HepG2 (cell line): ENCODE data around the gene DAAM2. TPM values are rescaled to one million over a fixed set of nuclear protein-coding genes. Genes with fewer than 3 reads are reported as not detected.

Source experiments
- ATAC-seq: fragments of 200-7000 bp; cut with Tn5 transposase; 3 replicates; pipeline ENCODE4 v1.9.1; 2020; ENCODE audit warnings: mild to moderate bottlenecking, moderate library complexity
- BruUV-seq: library from RNA; stranded (reverse); fragments of 400-500 nt; replicated peaks from 2 replicates; lab custom pipeline; 2021; lab: Mats Ljungman, UMichigan
- CTCF ChIA-PET: fragments of 300-600 bp; formaldehyde crosslinking; extraction: SDS; loops from one replicate; lab custom pipeline; 2021; ENCODE audit warnings: low total read pairs, inconsistent platforms, low intra/inter-chr PET ratio; lab: Yijun Ruan, JAX
- POLR2A ChIA-PET: fragments of 350-600 bp; sonication (Branson Sonifier 250); formaldehyde crosslinking; loops from one replicate; lab custom pipeline; 2020; ENCODE audit warnings: antibody characterized with exemption, inconsistent platforms; lab: Yijun Ruan, JAX
- DNase-seq: peaks from one replicate; pipeline ENCODE4 v3.0.0-alpha.2; 2015; ENCODE audit warnings: low spot score
- FAIRE-seq: peaks from 3 replicates; lab custom pipeline; 2011; peaks lifted over from hg19 to GRCh38; lab: Jason Lieb, UNC
- H2AFZ ChIP-seq: one replicate; pipeline ENCODE4 v1.6.1; 2011; ENCODE audit warnings: low read length, inconsistent platforms
- H3K27ac ChIP-seq: fragments of 300-600 bp; 3 replicates; pipeline ENCODE4 v1.8.0; 2011; ENCODE audit warnings: mixed run types, mild to moderate bottlenecking, mixed read lengths, low read length, inconsistent platforms; ENCODE audit not compliant: insufficient read depth; ENCODE audit errors: extremely low read length
- H3K27me3 ChIP-seq, 2 experiments: fragments of 200-600 bp in 1 of 2; 2 replicates in 1 of 2; 3 replicates in 1 of 2; pipeline versions ENCODE4 v1.6.0 to v1.8.0; 2011; ENCODE audit warnings: low read length in 2 of 2, mild to moderate bottlenecking in 2 of 2, moderate library complexity in 2 of 2, inconsistent platforms in 1 of 2; ENCODE audit not compliant: insufficient read depth in 2 of 2, control insufficient read depth in 1 of 2
- H3K36me3 ChIP-seq, 2 experiments: fragments of 200-600 bp in 1 of 2; replicated peaks in 1 of 2; 2 replicates in 1 of 2; 3 replicates in 1 of 2; pipeline versions ENCODE4 v1.5.1 to v1.8.0; 2011; ENCODE audit warnings: low read length in 2 of 2, inconsistent platforms in 1 of 2; ENCODE audit not compliant: insufficient read depth in 2 of 2, control insufficient read depth in 1 of 2
- H3K4me1 ChIP-seq: 2 replicates; pipeline ENCODE4 v1.5.1; 2012; ENCODE audit warnings: low read length, inconsistent platforms; ENCODE audit not compliant: insufficient read depth
- H3K4me2 ChIP-seq: 2 replicates; pipeline ENCODE4 v1.6.0; 2011; ENCODE audit warnings: low read depth, low read length, inconsistent platforms
- H3K4me3 ChIP-seq, 3 experiments: fragments of 200-600 bp in 1 of 3; sonication (generic), shearing (Covaris generic) in 1 of 3; replicated peaks in 1 of 3; 2 replicates each; pipeline ENCODE4 v1.5.1; 2011 to 2016; ENCODE audit warnings: low read length in 3 of 3, inconsistent platforms in 2 of 3, low read depth in 2 of 3, mild to moderate bottlenecking in 2 of 3, control low read depth in 1 of 3, mixed read lengths in 1 of 3; ENCODE audit not compliant: insufficient read depth in 1 of 3
- H3K79me2 ChIP-seq: one replicate; pipeline ENCODE4 v1.6.1; 2011; ENCODE audit warnings: low read length, inconsistent platforms; ENCODE audit not compliant: insufficient read depth
- H3K9ac ChIP-seq: 2 replicates; pipeline ENCODE4 v1.6.0; 2011; ENCODE audit warnings: mild to moderate bottlenecking, low read depth, low read length, inconsistent platforms; ENCODE audit not compliant: insufficient read depth
- H3K9me3 ChIP-seq: 2 replicates; pipeline ENCODE4 v1.5.1; 2012; ENCODE audit warnings: mild to moderate bottlenecking, low read length
- H4K20me1 ChIP-seq: 2 replicates; pipeline ENCODE4 v1.6.0; 2011; ENCODE audit warnings: inconsistent platforms, mild to moderate bottlenecking, low read length, moderate library complexity; ENCODE audit not compliant: insufficient read depth
- DNMT3B ChIP-seq: conservative IDR thresholded peaks from 2 replicates; pipeline ENCODE4 v1.6.1; 2016; ENCODE audit warnings: missing biosample characterization, control low read depth
- IKZF4 ChIP-seq: sonication (generic); formaldehyde crosslinking; IDR thresholded peaks from 2 replicates; pipeline ENCODE4 v1.5.1; 2020; ENCODE audit warnings: borderline replicate concordance, mild to moderate bottlenecking, low read depth, missing genetic modification reagents; ENCODE audit errors: not compliant biosample characterization
- KLF6 ChIP-seq: IDR thresholded peaks from 2 replicates; pipeline ENCODE4 v1.8.0; 2016; ENCODE audit warnings: missing biosample characterization, missing genetic modification reagents
- PCBP2 ChIP-seq: fragments of 200-400 bp; formaldehyde crosslinking; optimal IDR thresholded peaks from 2 replicates; pipeline ENCODE3; 2018; ENCODE audit warnings: low read length, low read depth; ENCODE audit not compliant: poor library complexity, severe bottlenecking
- SNRNP70 ChIP-seq: fragments of 200-400 bp; formaldehyde crosslinking; IDR thresholded peaks from 2 replicates; pipeline ENCODE4 v1.6.1; 2017; ENCODE audit warnings: mild to moderate bottlenecking, low read depth, low read length, moderate library complexity
- SSRP1 ChIP-seq: IDR thresholded peaks from 2 replicates; pipeline ENCODE4 v1.6.1; 2016; ENCODE audit warnings: control low read depth
- TMF1 ChIP-seq: sonication (generic); formaldehyde crosslinking; IDR thresholded peaks from 2 replicates; pipeline ENCODE4 v1.8.1; 2022; ENCODE audit warnings: low read depth, missing genetic modification reagents
- ZBTB7A ChIP-seq: sonication (generic); formaldehyde crosslinking; IDR thresholded peaks from 2 replicates; pipeline ENCODE4 v1.8.0; 2022; ENCODE audit warnings: mild to moderate bottlenecking, missing genetic modification reagents
- ZKSCAN5 ChIP-seq: sonication (generic); formaldehyde crosslinking; IDR thresholded peaks from 2 replicates; pipeline ENCODE4 v1.5.1; 2020; ENCODE audit warnings: mild to moderate bottlenecking, missing genetic modification reagents
- ZMYM2 ChIP-seq: sonication (generic); formaldehyde crosslinking; IDR thresholded peaks from 2 replicates; pipeline ENCODE4 v1.8.0; 2022; ENCODE audit warnings: mild to moderate bottlenecking, missing genetic modification reagents
- ZNF224 ChIP-seq: sonication (generic); formaldehyde crosslinking; IDR thresholded peaks from 2 replicates; pipeline ENCODE4 v1.5.0; 2020; ENCODE audit warnings: mild to moderate bottlenecking, missing genetic modification reagents
- ZNF260 ChIP-seq: sonication (generic); formaldehyde crosslinking; IDR thresholded peaks from 2 replicates; pipeline ENCODE4 v1.4.0; 2020; ENCODE audit warnings: missing genetic modification reagents, low read depth, mild to moderate bottlenecking, borderline replicate concordance
- ZNF850 ChIP-seq: sonication (generic); formaldehyde crosslinking; conservative IDR thresholded peaks from 2 replicates; pipeline ENCODE4 v1.9.0; 2021; ENCODE audit warnings: mild to moderate bottlenecking, missing genetic modification reagents
- ZSCAN31 ChIP-seq: sonication (generic); formaldehyde crosslinking; IDR thresholded peaks from 2 replicates; pipeline ENCODE4 v1.5.0; 2020; ENCODE audit warnings: low read depth, mild to moderate bottlenecking, missing genetic modification reagents
- WGBS: methylation state at CpG from one replicate; pipeline ENCODE4 v1.1.6; 2017; ENCODE audit warnings: low lambda C conversion rate; 5-methylcytosine and 5-hydroxymethylcytosine counted together
- in situ Hi-C: cut with HindIII; loops from 2 replicates; pipeline ENCODE4 v1.10.0; 2017; ENCODE audit warnings: low pct_unique_long_range_greater_than_20kb; ENCODE audit not compliant: extremely low pct_ligation_motif_present
- intact Hi-C: fragments of 100-400 bp; cut with micrococcal nuclease; formaldehyde crosslinking; loops from one replicate; pipeline ENCODE4 v1.10.0; 2022; ENCODE audit not compliant: unreplicated experiment
- polyA plus RNA-seq, 8 experiments: library from polyadenylated mRNA; depleted of rRNA in 3 of 8; stranded (reverse) in 7 of 8; unstranded in 1 of 8; fragments of >200 nt; fragmentation: Illumina TruSeq in 4 of 8; extraction: Trizol in 4 of 8; gene quantifications; 2 replicates each; pipeline versions ENCODE4 v1.2.1 to v1.2.3, GENCODE V29; 2011 to 2016; ENCODE audit warnings: low read depth in 4 of 8, missing spikeins in 1 of 8, mixed read lengths in 1 of 8; ENCODE audit not compliant: insufficient read depth in 1 of 8
- total RNA-seq, 5 experiments: library from RNA; depleted of rRNA; stranded (reverse); fragments of >200 nt; fragmentation: Illumina TruSeq; extraction: Trizol; gene quantifications; 2 replicates each; pipeline ENCODE4 v1.2.3, GENCODE V29; 2016; ENCODE audit warnings: low read depth in 1 of 5
- TF ChIP-seq, protein P1 (sequence below): sonication (generic); IDR thresholded peaks from 2 replicates; pipeline ENCODE4 v1.6.1; 2016; ENCODE audit warnings: low read depth, borderline replicate concordance
- TF ChIP-seq, protein P2 (sequence below): sonication (generic); formaldehyde crosslinking; IDR thresholded peaks from 2 replicates; pipeline ENCODE4 v1.4.0; 2020; ENCODE audit warnings: missing genetic modification reagents
- TF ChIP-seq, protein P3 (sequence below): sonication (generic); formaldehyde crosslinking; IDR thresholded peaks from 2 replicates; pipeline ENCODE4 v1.5.0; 2020; ENCODE audit warnings: missing genetic modification reagents

Gene DAAM2
- total and polyA plus RNA-seq, 2 of the 13 experiments (the other 11 are each of a cell fraction or from before 2014, with no cell fraction given): 0.01 TPM; not detected in 1

DNA sequence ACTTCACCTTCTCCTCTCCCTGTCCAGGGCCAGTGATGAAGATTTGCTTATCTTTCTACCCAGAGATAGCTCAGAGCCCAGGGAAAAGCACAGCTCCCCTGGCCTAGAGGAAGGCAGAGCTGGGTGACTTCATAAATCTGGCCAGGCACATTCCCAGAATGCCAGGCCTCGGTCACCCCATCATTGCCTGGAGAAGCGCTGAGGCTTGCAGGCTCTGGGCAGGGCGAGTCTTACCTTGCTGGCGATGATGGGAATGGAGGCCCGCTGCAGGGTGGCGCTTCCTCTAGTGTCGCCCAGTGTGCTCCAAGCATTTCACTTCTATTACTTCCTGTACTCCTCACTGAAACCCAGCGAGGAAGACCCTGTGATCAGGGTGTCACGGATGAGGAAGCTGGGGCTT is 60.1 kb downstream of the DAAM2 start:
- no peak overlapping the region for H2AFZ ChIP-seq
- no peaks in the 10 kb centered on the region for H3K27me3 ChIP-seq
- 69% methylated on average over 6 of the region's 9 CpGs for WGBS
- no TSS peak for BruUV-seq
- intact Hi-C loops: no loop called here
- no peak overlapping the region for H3K9ac ChIP-seq
- ChIA-PET POLR2A (no interaction called here), CTCF (no interaction called here)
- H3K36me3 ChIP-seq: no peaks in the 10 kb centered on the region
- in situ Hi-C loops: no loop called here
- FAIRE-seq: no peak
- no peak for TF ChIP-seq KLF6 (CRISPR knock-in tag)
- TF ChIP-seq ZKSCAN5 (CRISPR knock-in tag): no peak
- TF ChIP-seq, protein P1, sequence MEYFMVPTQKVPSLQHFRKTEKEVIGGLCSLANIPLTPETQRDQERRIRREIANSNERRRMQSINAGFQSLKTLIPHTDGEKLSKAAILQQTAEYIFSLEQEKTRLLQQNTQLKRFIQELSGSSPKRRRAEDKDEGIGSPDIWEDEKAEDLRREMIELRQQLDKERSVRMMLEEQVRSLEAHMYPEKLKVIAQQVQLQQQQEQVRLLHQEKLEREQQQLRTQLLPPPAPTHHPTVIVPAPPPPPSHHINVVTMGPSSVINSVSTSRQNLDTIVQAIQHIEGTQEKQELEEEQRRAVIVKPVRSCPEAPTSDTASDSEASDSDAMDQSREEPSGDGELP: no peak
- TF ChIP-seq, protein P2, sequence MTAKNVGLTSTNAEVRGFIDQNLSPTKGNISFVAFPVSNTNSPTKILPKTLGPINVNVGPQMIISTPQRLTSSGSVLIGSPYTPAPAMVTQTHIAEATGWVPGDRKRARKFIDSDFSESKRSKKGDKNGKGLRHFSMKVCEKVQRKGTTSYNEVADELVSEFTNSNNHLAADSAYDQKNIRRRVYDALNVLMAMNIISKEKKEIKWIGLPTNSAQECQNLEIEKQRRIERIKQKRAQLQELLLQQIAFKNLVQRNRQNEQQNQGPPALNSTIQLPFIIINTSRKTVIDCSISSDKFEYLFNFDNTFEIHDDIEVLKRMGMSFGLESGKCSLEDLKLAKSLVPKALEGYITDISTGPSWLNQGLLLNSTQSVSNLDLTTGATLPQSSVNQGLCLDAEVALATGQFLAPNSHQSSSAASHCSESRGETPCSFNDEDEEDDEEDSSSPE (CRISPR knock-in tag): no peak
- TF ChIP-seq, protein P3, sequence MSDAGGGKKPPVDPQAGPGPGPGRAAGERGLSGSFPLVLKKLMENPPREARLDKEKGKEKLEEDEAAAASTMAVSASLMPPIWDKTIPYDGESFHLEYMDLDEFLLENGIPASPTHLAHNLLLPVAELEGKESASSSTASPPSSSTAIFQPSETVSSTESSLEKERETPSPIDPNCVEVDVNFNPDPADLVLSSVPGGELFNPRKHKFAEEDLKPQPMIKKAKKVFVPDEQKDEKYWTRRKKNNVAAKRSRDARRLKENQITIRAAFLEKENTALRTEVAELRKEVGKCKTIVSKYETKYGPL: no peak
- TF ChIP-seq SSRP1 (CRISPR knock-in tag): no peak
- TF ChIP-seq ZBTB7A (CRISPR knock-in tag): no peak
- TF ChIP-seq ZMYM2 (CRISPR knock-in tag): no peak
- no peak for TF ChIP-seq DNMT3B (CRISPR knock-in tag)
- TF ChIP-seq PCBP2: no peak
- TF ChIP-seq ZNF224: no peak
- no peak for TF ChIP-seq ZNF850 (CRISPR knock-in tag)
- TF ChIP-seq ZSCAN31 (CRISPR knock-in tag): no peak
- TF ChIP-seq ZNF260 (CRISPR knock-in tag): no peak
- TF ChIP-seq TMF1 (CRISPR knock-in tag): no peak
- no peak for TF ChIP-seq SNRNP70
- TF ChIP-seq IKZF4: no peak
- TF ChIP-seq, all 625 proteins: peak for 0
- H3K9me3 ChIP-seq: no peaks in the 10 kb centered on the region
- no peaks in the 10 kb centered on the region for H3K79me2 ChIP-seq
- no peak overlapping the region for H3K27ac ChIP-seq
- H3K4me3 ChIP-seq: no peak overlapping the region
- no peak for ATAC-seq
- H3K4me1 ChIP-seq: peaks cover 12% of the 10 kb centered on the region
- H3K4me2 ChIP-seq: no peak overlapping the region
- no peaks in the 10 kb centered on the region for H4K20me1 ChIP-seq
- DNase-seq: no peak
